Activated effector memory CD4-positive, alpha-beta T cell treated with Interleukin-2 at 50 U/mL for 16 hours (primary cell): Measurements from ENCODE around the gene CD4.
A peak's percentile ranks its signal among the peaks of the same experiment; 100 is the strongest.

Experiments
- DNase-seq: peaks from one replicate; pipeline ENCODE4 v3.0.0-alpha.2; 2020

The CD4 gene

GRCh38 chr12:6765634-6766581, 23.4 kb upstream of the CD4 start, which contains the start of gene PTMS:
Gene PTMS, plus strand, starts transcription at chr12:6766363. Its CDS starts 343 bp downstream, at chr12:6766706.
- no peak for DNase-seq

GRCh38 chr12:6766651-6767349, 22.5 kb upstream of the CD4 start:
- peak; percentile 51 for DNase-seq

- no peak for DNase-seq
These were observed 21.7 kb upstream of the CD4 start for GRCh38 chr12:6767353-6768319.

GRCh38 chr12:6768437-6768914, 20.9 kb upstream of the CD4 start:
- DNase-seq, result no peak

- no peak for DNase-seq
These were observed 20.3 kb upstream of the CD4 start for GRCh38 chr12:6768990-6769389.

GRCh38 chr12:6769666-6770065, 19.7 kb upstream of the CD4 start:
- no peak for DNase-seq

- DNase-seq, result no peak
These were observed 19.2 kb upstream of the CD4 start for GRCh38 chr12:6770094-6770493.

GRCh38 chr12:6770600-6770999, 18.7 kb upstream of the CD4 start:
- no peak for DNase-seq

- no peak for DNase-seq
These were observed 18.2 kb upstream of the CD4 start for GRCh38 chr12:6771091-6771495.

- DNase-seq, result no peak
These were observed 17.6 kb upstream of the CD4 start for GRCh38 chr12:6771509-6772330.

GRCh38 chr12:6772331-6772695, 17.0 kb upstream of the CD4 start, which contains the start of gene LAG3:
Gene LAG3, plus strand, starts transcription at chr12:6772520. Its CDS starts 333 bp downstream, at chr12:6772853.
- DNase-seq, result no peak

- no peak for DNase-seq
These were observed 16.4 kb upstream of the CD4 start for GRCh38 chr12:6772726-6773589.

- no peak for DNase-seq
These were observed 15.6 kb upstream of the CD4 start for GRCh38 chr12:6773590-6774351.

- no peak for DNase-seq
These were observed 14.7 kb upstream of the CD4 start for GRCh38 chr12:6774499-6775062.

- no peak for DNase-seq
These were observed 13.8 kb upstream of the CD4 start for GRCh38 chr12:6775185-6776174.

- DNase-seq, result no peak
These were observed 11.9 kb upstream of the CD4 start for GRCh38 chr12:6777386-6777785.

- no peak for DNase-seq
These were observed 11.1 kb upstream of the CD4 start for GRCh38 chr12:6778217-6778573.
